Measurements from ENCODE around the gene MYCBPAP.

DNA sequence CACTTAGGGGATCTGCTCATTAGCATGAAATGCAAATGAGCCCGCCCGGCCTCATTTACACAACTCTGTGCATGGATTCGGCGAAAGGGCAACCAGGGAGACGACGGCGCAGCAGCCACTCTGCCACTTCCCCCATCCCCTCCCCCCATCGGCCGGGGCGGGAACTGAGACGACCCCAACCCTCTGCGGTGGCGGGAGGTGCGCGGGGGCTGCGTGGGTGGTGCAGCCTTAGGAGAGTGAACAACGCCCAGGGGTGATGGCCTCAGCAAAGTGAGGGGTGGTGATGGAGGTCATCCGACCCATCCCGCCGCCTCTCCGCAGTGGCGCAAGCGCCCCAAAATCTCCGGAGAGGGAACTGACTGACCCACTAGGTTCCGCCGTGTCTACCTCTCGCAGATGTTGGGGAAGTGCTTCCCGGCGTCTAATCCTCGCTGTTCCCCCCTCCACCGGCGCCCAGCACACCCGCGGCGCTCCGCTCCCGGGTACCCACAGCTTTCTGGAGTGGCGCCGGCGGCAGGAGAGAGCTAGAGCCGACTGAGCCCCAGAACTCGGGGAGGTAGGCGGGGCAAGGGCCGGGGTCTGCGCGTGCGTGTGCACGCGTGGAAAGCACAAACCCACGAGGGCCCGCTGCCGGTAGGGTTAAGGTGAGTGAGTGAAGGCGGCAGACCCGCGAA is 50.8 kb downstream of the MYCBPAP start:
- TF ChIP-seq CTCF (IDR thresholded peaks at IDR 0.05) (no peak), POLR2A (IDR thresholded peaks at IDR 0.05) (no peak)

All from right lobe of liver (tissue), 4 donors.